Measurements from ENCODE around the gene ARAP2. TPM values are rescaled to one million over a fixed set of nuclear protein-coding genes. Genes with fewer than 3 reads are reported as not detected.

The ARAP2 gene
- total RNA-seq, 1 donor: 3.6 TPM

GRCh38 chr4:36269101-36269500 is 24.8 kb upstream of the ARAP2 start:
- no peak for TF ChIP-seq CTCF (IDR thresholded peaks at IDR 0.05; ENCODE audit: extremely low read depth, low read depth, low read length)
- Histone ChIP-seq H3K27me3 (ENCODE audit: insufficient read depth, low read length) (no peaks in the 10 kb centered on the region), H3K9me3 (ENCODE audit: low read depth, low read length) (no peaks in the 10 kb centered on the region), H3K4me2 (ENCODE audit: insufficient read depth, low read length) (no peak overlapping the region), H3K27ac (ENCODE audit: low read depth, low read length) (no peak overlapping the region), H3K4me3 (ENCODE audit: insufficient read depth, low read length) (no peak overlapping the region), H2AFZ (ENCODE audit: low read length) (no peak overlapping the region), H3K36me3 (ENCODE audit: insufficient read depth, low read length) (no peaks in the 10 kb centered on the region), H3K4me1 (ENCODE audit: insufficient read depth, low read length) (no peaks in the 10 kb centered on the region), H3K79me2 (ENCODE audit: insufficient read depth, low read length) (no peaks in the 10 kb centered on the region), H4K20me1 (ENCODE audit: insufficient read depth, low read length) (no peaks in the 10 kb centered on the region)
- no peak for DNase-seq (ENCODE audit: insufficient read length, low spot score, missing footprints)

- no peak overlapping the region for H3K4me3 ChIP-seq (ENCODE audit: insufficient read depth, low read length)
- H4K20me1 ChIP-seq (ENCODE audit: insufficient read depth, low read length): no peaks in the 10 kb centered on the region
Measured at GRCh38 chr4:36267486-36268268, 23.4 kb upstream of the ARAP2 start.

GRCh38 chr4:36264207-36264826 is 20.0 kb upstream of the ARAP2 start:
- no peak for TF ChIP-seq CTCF (IDR thresholded peaks at IDR 0.05; ENCODE audit: extremely low read depth, low read depth, low read length)
- no peak overlapping the region for H3K4me2 ChIP-seq (ENCODE audit: insufficient read depth, low read length)
- no peak overlapping the region for H3K4me3 ChIP-seq (ENCODE audit: insufficient read depth, low read length)
- no peak overlapping the region for H2AFZ ChIP-seq (ENCODE audit: low read length)
- DNase-seq (ENCODE audit: insufficient read length, low spot score, missing footprints): no peak
- H3K27me3 ChIP-seq (ENCODE audit: insufficient read depth, low read length): no peaks in the 10 kb centered on the region
- H3K36me3 ChIP-seq (ENCODE audit: insufficient read depth, low read length): no peaks in the 10 kb centered on the region
- H3K27ac ChIP-seq (ENCODE audit: low read depth, low read length): no peak overlapping the region
- no peaks in the 10 kb centered on the region for H4K20me1 ChIP-seq (ENCODE audit: insufficient read depth, low read length)
- H3K9me3 ChIP-seq (ENCODE audit: low read depth, low read length): peaks cover 2% of the 10 kb centered on the region
- H3K4me1 ChIP-seq (ENCODE audit: insufficient read depth, low read length): no peaks in the 10 kb centered on the region
- no peaks in the 10 kb centered on the region for H3K79me2 ChIP-seq (ENCODE audit: insufficient read depth, low read length)

More at GRCh38 chr4:36267486-36268268, 23.4 kb upstream of the ARAP2 start:
- H3K27ac ChIP-seq (ENCODE audit: low read depth, low read length): no peak overlapping the region
- H3K36me3 ChIP-seq (ENCODE audit: insufficient read depth, low read length): no peaks in the 10 kb centered on the region
- no peak for TF ChIP-seq CTCF (IDR thresholded peaks at IDR 0.05; ENCODE audit: extremely low read depth, low read depth, low read length)
- H2AFZ ChIP-seq (ENCODE audit: low read length): no peak overlapping the region
- no peak overlapping the region for H3K4me2 ChIP-seq (ENCODE audit: insufficient read depth, low read length)
- no peaks in the 10 kb centered on the region for H3K9me3 ChIP-seq (ENCODE audit: low read depth, low read length)
- H3K4me1 ChIP-seq (ENCODE audit: insufficient read depth, low read length): no peaks in the 10 kb centered on the region
- H3K79me2 ChIP-seq (ENCODE audit: insufficient read depth, low read length): no peaks in the 10 kb centered on the region
- no peaks in the 10 kb centered on the region for H3K27me3 ChIP-seq (ENCODE audit: insufficient read depth, low read length)
- DNase-seq (ENCODE audit: insufficient read length, low spot score, missing footprints): no peak

- Histone ChIP-seq H3K4me2 (ENCODE audit: insufficient read depth, low read length) (no peak overlapping the region), H3K27me3 (ENCODE audit: insufficient read depth, low read length) (no peaks in the 10 kb centered on the region), H4K20me1 (ENCODE audit: insufficient read depth, low read length) (no peaks in the 10 kb centered on the region), H3K4me3 (ENCODE audit: insufficient read depth, low read length) (no peak overlapping the region), H3K36me3 (ENCODE audit: insufficient read depth, low read length) (no peaks in the 10 kb centered on the region), H2AFZ (ENCODE audit: low read length) (no peak overlapping the region), H3K4me1 (ENCODE audit: insufficient read depth, low read length) (no peaks in the 10 kb centered on the region), H3K27ac (ENCODE audit: low read depth, low read length) (no peak overlapping the region), H3K9me3 (ENCODE audit: low read depth, low read length) (peaks cover 2% of the 10 kb centered on the region), H3K79me2 (ENCODE audit: insufficient read depth, low read length) (no peaks in the 10 kb centered on the region)
- no peak for DNase-seq (ENCODE audit: insufficient read length, low spot score, missing footprints)
- no peak for TF ChIP-seq CTCF (IDR thresholded peaks at IDR 0.05; ENCODE audit: extremely low read depth, low read depth, low read length)
Measured at GRCh38 chr4:36260731-36261130, 16.4 kb upstream of the ARAP2 start.
